ENCODE data around the gene JADE2.

GRCh38 chr5:134568761-134569695, 43.6 kb downstream of the JADE2 start:
- no peak for TF ChIP-seq CTCF (IDR thresholded peaks at IDR 0.05; ENCODE audit: insufficient read depth, low read depth, low read length)
- no peak for TF ChIP-seq EZH2 (IDR thresholded peaks at IDR 0.05; ENCODE audit: insufficient read depth, low read length)
